Right lung (tissue), 5 donors: ENCODE results near the gene FOXO3. TPM values are rescaled to one million over a fixed set of nuclear protein-coding genes. Genes with fewer than 3 reads are reported as not detected.

ENCODE experiments used
- DNase-seq, 2 donors: peaks; one replicate each; pipeline ENCODE4 v3.0.0-alpha.2; 2013
- polyA plus RNA-seq, 5 donors: library from polyadenylated mRNA; unstranded; fragments of 120-200 nt; gene quantifications; one replicate each; pipeline versions ENCODE4 v1.2.1 to v1.2.3, GENCODE V29; 2013; ENCODE audit warnings: inconsistent platforms in 1 of 5, low replicate concordance in 1 of 5; ENCODE audit not compliant: insufficient read length in 5 of 5, insufficient read depth in 1 of 5

FOXO3 gene
- polyA plus RNA-seq, 5 donors = 46.6 to 68.1 (median 60.2) TPM

DNA sequence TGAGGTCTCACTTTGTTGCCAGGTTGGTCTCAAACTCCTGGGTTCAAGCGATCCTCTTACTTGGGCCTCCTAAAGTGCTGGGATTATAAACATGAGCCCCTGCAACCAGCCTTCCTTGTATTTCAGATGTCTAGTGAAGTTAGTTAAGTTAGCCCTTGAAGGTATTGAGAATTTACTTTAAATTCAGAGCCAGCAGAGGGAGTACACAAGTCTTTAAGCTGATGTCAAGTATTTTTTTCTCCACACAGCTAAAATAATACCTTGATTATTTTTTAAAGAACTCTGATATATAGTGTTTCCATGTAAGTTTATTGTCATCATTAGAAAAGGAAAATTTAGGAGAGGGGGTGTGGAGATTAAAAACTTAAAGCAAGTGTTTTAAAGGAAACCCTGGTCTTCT, 9.8 kb downstream of the FOXO3 start:
- DNase-seq = no peak

DNA sequence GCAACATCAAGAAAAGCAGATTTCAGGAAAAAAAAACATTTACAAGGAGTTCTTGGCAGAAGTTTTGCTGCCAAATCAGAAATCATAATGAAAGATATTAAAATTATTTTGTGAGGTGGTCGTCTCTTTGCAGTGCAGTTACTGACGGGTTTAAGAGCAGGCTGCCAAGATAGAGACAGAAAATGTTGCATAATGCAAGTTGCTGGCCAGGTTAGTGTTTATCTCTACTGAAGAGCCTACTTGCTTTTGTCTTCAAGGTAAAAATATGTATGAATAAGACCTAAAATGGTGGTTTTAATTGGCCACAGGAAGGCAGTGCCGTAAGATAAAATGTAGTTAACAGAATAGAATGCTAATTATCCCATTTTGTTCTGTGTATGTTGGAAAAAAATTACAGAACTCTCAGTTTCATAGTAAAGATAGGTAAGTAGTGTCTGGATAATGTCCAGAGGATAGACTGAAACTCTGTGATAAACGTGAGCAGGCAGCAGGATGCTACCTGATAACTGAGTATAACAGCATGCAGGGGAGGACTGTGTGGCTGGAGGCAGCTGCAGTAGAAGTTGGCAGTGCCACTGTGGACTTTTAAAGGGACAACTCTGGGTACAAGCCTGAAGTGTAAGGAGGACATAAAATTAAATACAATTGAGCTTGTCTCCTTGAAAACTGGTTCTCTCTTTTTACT, 13.9 kb downstream of the FOXO3 start:
- DNase-seq = no peak

DNA sequence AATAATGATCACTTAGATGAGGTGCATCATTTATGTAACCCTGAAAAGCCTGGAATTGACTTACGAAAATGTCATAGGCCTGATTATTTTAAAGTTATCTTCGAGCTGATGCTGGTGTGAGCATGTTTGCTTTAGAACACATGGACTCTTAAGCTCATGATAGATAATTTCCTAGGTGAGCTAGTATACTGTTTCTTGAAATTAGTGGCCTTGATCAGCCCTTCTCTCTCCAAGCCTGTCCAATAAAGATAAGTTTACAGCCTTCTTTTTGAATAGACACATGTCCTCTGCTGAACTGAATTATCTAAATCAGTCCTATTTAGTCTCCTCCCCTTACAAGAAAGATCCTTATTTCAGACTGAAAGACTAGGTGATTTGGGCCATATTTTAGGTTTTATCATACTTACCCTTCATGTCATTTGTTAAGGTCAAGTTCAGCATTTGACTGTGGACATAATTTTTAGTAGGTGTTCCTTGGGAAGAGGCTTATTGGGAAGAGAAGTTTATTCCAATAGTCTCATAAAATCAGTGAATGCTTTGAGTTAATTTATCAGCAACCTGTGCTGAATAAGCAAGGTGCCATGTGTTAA, 15.3 kb downstream of the FOXO3 start:
- DNase-seq = no peak

DNA sequence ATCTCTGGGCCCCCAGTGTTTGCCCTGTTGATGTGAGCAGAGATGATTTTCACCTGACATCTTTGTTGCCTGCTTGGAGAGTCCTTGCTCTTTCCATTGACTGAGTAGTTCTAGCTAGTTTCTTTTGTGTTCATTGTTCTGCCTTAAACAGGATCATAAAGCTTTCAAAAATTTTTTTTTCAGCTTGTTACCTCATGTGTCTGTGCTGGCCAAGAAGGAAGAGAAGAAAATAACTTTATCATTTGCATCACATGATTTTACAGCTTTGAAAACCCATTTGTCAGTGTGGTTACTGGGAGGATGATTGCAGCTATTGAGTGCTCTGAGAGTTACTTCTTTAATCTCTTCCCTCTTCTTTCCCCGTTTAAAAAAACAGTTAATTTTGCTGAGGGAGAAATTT, 16.0 kb downstream of the FOXO3 start:
- no peak for DNase-seq

DNA sequence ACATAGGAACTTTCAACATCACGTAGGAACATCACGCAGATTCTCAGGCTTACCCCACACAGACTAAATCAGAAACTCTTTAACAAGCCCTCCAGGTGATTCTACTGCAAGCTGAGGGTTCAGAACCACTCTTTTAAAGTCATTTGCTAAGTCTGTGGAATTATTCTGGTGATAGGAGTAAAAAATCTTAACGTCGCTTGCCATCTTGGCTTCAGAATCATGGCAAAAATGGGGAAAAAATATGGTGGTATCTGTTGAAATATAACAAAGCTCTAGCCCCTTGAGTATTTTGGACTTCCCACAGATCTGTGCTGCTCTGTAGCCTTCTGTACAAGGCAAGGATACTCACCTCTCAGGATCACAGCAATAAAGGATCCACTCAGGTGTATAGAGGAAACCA, 17.4 kb downstream of the FOXO3 start:
- DNase-seq = no peak

DNA sequence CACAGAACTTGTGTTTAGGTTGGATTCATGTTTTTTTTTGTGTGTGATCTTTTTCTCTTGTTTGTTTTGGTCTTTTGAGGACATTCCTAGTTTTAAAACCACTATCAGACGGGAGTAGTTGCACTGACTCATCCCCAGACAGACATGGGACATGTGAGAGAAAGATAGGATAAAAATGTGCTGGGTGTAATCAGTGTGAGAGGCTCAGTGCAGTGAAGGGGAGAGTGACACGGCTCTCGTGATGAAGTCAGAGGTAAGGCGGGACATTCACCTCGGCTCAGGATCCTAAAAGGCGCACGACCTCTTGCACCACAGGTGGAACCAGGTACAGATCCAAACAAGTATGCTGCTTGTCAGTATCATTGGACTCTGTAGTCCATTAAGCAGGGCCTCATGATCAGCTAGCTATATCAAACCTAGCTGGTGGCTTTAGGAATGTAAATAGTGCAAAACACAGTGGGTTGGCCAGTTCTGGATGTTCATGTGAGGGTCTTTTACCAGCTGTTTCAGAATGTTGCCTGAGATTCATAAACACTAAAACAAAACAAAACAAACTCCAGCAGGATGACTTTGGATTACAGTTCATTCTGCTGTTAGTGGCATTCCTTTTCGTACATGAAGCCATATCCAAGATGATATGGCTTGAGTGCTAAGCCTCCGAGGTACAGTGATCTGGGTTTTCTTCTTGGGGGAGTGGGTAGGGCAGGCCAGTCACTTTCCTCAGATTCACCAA, 18.0 kb downstream of the FOXO3 start:
- peak; percentile 72 to 82 for DNase-seq

DNA sequence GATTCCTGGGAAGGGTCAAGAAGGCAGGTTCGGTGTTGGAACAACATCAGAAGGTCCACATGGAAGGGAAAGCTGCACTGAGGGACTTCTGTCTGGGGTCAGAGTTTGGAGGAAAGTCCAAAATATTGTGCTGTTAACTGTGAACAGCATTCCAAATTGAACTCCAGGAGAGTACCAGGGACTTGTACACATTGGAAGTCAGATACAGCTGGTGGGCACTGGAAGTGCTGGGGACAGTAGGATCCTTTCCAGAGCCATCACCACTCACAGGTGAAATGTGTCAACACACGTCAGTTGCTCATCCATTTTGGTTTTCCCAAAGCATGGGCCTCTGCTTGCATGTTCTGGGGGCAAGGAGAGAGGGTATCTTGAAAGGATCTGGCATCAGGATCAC, 18.6 kb downstream of the FOXO3 start:
- no peak for DNase-seq

DNA sequence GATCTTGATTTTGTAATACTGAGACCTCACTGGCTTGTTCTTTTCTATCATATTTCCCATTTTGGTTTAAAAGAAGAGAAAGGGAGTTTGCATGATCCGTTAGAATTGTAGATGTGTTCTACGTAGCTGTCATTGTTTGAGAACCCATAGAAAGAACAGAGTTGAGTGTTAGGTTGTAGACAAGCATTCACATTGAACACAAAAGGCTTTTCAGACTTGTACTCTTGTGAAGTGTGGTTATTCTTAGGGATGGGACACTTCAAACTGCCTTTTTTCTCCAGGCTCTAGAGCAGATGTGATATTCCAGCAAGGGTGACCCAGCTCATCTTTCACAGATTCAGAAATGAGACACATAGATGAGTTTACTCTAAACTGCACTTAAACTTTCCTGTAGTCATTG, 19.9 kb downstream of the FOXO3 start:
- DNase-seq = no peak

DNA sequence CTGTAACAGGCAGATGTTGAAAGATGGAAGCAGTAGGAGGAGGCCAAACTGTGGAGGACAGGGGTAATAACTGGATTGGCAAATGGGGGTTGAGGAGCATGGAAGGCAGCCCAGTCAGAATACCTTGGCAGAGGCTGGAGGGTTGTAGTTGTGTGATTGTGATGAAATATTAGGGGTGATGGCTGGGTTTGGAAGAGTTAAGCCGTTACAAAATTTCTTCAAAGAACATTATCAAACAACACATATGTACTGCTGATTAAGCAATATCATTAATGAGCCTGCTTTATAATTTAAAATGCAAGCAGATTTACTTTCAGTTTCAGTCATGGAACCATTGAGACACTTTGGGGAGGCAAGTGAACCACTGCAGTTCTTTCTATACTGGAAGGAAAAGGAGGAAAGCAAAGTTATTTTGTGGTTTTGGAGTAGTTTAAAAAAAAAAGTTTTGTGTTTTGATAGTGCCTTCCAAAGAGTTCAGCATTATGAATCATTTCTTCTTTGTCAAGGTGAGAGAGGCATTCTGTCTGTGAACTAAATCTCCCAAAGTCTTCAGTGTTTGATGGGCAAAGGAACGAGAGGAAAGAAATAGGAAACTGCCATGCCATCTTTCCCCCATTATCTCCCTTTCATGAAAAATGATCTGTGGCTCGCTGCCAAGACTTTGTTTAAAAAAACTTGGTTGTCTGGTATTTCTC, 20.7 kb downstream of the FOXO3 start:
- DNase-seq = peak; percentile 86 to 93

DNA sequence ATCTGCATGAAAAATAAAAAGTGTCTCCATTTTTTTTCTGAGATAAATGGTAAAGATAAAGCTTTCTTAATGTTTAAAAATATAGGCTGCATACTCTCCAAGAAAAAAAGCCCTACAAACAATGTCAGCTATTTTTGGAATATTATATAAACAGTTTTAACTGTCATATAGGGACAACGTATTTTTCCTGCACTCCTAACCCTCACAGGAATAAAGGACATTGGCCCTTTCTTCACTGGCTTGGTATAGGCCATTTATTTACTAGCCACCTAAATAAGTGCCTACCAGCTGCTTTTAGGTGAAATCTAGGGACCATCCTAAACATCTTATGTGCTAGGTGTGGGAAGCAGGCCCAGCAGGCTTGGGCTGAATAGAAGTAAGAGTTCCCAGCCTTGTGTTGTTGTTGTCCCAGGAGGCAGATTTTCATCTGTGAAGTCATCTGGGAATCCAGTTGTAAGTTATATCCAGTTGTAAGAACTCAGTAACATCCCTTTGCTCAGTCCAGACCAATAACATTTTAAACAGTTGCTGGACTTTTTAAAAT, 21.3 kb downstream of the FOXO3 start:
- no peak for DNase-seq

DNA sequence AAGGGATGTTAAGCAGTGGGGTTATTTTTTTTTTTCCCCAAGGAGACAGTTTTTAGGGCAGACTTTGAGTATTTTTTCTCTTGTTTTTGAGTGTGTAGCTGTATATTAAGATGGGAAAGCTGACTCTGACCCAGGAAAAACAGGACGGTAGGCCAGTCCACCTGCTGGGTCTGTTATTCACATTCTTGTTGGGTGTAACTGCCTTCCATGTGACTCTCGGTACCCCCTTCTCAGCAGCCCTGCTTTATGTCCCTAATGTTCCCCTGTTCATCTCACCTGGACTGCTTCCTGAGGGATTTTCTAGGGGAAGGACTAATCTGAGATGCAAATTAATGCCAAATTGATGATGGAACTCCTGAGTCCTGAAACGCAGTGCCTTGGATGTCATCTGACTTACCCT, 21.9 kb downstream of the FOXO3 start:
- no peak for DNase-seq

DNA sequence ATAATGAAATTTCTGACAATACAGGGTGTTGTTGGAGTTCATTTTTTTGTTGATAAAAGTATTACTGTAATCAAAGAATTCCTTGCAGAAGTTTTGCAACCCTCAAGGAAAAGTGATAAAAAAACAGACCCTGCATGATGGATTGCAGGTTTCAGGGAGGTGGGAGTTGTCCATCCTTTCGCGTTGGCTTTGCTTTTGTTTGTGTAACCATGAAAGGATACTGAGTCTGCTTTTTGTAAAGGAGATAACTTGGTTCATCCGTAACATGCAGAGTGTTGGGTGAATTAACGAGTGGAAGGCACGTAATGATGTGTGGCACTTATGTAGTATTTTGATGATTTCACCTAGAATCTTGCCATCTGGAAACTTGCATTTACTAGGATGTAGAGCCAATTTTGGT, 23.6 kb downstream of the FOXO3 start:
- no peak for DNase-seq

DNA sequence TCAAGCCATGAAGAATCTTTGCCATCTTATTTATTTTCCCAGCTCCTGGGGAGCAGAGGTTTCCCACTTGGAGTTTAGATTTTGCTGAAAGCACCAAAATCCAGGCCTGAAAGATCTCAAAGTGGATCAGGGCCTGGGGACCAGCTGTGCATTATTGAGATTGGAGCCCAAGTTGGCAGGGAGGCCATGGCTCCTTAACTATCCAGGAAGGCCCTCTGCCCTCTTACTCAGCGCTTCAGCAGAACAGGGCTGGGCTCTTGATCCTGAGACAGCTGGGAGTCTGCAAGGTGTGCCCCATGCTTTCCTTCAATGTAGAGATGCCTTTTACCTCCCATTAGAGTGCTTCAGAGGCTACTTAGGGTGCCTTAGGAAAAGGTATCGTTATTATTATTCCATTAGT, 24.6 kb downstream of the FOXO3 start:
- DNase-seq = no peak

DNA sequence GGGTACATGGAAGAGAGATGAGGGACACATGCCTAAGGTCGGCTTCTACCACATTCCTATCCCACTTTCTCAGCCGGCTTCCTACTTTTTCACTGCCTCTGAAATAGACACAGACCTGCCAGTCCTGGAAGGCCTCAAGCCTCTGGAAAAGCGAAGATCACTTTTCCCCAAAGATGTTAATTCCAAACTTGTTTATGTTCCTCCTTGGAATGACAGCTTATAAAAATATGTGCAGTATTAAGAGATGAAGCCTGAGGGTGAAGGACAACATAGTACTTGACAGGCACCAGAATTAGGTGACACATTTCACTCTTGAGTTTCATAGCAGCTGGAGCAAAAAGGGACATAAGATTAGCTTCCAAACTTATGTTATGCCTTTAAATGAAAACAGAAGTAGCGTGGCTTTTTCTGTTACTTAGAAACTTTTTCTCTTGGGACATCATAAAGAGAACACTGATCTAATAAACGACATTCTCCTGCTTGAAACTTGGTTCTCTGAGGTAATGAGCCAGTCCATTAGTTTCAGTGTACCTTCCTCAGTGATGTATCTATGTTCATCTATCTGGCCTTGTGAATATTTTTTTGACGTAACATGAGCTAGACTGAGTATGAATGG, 25.3 kb downstream of the FOXO3 start:
- DNase-seq = no peak

DNA sequence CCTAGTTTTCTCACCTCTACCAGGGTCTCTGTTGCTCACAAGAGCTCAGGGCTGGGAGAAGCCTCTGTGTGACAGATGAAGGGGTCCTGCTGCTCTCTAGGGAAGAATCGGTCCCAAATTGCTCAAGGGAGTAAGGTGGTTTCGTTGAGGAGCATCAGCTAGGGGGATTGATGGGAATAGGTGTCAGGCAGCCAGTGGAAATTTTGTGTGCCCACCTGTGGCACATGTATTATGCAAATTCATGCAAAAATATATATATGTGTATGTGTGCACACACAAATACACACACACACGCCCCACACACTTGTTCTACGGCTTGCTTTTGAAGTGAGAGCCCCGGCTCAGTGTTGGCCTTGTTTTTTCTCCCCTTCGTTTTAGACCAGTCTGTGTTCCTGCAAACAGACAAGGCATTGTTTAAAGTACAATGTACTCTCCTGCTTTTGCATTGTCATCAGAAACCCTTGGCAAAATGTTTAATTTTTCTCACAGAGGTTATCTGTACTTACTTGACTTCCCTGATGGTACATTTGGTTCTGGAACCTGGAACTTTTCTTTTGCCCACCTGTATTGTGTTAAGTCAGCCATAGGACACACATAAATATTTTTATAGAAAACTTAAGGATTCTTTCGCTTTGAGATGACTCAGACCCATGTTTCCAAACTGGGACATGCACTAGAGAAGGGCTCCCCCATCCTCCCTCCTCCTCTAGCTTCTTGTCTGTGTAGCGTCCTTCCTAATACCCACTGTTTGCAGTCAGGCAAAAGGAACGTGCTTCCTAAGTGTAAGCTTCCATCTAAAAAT, 26.7 kb downstream of the FOXO3 start:
- no peak for DNase-seq

DNA sequence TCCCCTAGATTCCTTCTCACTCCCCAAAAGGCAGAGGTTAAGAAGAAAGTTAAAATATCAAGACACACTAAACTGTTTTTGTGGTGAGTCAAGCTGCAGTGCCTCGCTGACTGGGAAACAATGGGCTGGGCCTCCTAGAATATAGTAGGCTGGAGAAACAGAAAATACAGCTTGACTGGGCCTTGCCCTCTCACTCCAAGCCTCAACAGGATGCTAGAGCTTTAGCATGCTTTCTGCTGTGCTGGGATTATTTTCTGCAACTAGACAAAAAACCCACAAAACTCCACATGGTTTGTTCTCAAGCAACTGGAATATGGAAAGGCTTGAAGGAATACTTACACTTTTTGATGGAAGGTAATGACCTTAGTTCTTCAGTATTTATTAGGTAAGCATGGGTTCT, 27.9 kb downstream of the FOXO3 start:
- DNase-seq = no peak

DNA sequence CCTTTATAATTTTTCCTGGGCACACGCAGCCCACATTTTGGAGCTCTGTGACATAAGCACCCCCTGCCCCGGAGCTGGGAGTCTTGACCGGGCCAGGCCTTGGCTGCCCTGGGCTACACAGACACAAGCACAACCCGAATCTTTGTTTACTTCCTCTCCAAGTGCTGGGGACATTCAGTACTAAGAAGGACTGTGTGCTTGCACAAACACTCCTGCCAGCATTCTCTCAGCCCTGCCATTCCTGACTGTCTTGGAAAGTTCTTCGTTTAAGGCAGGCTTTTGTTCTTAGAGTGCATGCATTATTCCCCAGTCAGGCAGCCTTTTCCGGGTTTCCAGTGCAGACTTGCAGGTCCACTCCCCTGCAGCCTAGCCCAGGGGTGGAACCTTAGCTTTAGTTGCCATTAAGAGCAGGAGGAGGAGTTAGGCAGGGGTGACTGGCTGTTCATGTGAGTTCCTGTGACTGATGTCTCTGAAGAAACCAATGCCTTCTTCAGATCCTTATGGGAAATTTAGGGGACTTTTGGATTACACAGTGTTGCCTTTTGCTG, 28.6 kb downstream of the FOXO3 start:
- peak; percentile 53 to 57 for DNase-seq

DNA sequence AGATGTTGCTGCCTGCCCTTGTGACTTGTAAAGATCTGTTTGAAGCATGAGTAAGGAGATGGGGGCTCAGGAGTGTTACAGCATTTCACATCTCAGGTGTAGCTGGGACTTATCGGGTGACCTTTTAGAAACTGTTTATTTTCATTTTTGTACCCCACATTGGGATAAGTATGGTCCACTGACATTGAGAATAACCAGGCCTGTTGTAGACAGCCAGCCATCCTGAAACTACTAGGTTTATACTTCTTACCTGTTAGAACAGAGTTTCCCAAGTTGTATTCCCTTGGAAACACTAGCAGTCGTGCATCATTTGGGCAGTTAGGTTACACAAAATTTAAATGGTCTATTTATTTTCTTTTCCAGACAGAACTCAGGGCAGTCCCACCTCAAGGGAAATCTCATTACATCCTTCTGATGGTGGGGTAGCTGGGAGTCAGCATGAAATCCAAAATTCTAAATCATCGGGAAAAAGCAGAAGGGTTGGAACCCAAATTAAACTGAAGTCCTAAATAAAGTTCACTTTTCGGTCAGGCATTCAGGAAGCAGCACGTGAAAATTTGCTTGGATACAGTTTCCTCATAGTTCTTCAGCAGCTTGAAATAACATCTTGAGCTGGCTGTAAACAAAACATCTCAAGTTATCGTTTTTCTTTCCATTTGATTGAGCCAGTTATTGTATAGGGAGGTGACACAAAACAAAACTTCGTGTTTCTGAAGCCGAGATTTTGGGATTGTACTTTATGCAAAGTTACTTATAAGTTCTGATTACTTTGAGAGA, 30.5 kb downstream of the FOXO3 start:
- peak in 1 of 2 donors; percentile 55 for DNase-seq

DNA sequence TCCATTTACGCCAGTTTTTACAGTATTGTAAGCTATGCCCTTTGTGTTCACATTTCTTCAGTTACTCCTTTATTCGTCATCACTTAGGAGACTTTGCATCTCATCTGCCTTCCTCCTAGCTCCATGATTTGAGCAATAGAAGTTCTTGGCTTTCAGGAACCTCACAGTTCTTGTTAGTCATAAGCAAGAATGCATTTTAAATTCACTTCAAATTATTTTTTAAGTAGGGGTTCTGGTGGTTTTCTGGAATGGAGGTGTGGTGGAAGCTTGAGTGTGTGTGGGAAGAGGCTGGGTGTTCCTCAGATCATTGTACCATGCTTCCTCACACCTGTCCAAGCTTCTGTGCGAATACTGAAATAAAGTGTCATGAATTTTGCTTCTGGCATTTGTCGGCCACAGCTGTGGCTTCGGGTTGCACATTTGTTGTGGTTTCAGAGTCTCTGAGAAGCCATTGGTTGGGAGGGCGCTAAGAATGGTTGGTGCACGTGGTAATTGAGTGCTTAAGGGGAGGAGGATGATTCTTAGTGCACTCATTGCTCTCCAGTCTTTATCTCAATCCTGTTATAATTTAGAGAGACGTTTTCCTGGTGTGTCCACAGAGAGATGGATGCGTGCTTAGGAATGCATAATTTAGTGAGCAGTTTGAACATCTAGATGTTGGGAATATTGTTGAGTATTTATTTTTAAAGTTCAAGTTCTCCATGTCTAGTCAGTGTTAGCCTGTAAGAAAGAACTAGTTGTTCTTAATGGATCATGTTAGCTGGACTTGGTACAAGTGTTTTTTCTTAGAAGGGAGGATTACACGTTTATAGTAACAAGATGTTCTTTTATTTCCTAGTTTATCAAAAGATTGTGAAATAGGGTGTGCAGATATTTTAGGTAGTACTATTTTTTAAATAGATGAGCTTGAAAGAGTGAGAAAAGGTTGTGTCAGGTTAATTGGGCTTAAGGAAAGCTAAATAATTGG, 31.9 kb downstream of the FOXO3 start:
- DNase-seq = no peak
